Fibroblast of upper back skin (primary cell): Measurements from ENCODE around the gene RFX3.
"Not testable (repeated sequence)": the region's sequence is repeated elsewhere in the genome, so short reads cannot be mapped to it uniquely, and the experiment has no call there.

ENCODE experiments used
- DNase-seq: peaks from one replicate; pipeline ENCODE4 v3.0.0-alpha.2; 2013

RFX3 gene

DNA sequence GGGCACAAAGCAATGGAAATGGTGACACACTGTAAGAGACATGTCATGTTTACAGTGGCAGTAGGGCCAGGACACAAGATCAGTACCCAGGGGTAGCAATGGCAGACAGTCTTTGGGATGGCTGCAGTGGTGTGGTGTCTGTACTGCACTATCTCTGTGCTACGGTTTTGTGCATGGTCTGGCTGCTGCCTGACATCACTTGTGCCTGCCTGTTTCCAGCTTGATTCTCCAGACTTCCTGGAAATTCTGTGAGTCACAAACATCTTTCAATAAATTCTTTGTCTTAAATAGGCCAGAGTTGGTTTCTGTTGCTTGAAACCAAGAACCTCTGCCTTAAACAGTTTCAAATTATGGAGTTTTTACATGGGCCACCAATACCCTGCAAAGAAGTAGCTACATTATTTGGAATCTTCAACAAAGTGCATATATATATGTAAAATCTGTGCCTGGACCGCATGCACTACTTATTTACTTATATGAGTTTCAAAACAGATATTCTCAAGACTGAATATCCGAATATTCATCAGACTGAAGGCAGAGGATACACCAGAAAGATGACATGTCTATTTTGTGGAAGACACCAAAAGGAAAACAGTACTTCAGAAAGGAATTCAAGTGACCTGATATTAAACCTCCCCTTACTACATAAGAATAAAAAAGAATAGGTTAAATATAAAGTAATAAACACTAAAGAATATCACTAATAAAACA is 188.1 kb downstream of the RFX3 start:
- DNase-seq: peak; percentile 68

DNA sequence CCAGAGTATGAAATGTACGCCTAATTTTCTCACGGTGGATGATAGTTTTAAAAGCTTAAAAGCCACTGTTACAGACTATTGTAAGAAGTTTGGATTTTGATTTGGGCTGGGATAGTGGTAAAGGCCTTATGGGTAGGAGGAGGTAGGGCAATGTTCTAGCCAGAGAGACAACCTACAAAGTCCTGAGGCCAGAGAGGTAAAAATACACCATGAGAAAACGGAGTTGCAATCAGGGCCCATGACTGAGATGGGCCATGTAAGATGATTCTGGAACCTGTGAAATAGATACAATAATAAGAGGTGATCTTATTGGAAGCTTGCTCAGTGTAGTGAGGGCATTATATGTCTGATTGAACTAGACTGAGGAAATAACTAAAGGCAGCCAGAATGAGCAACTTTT is 188.8 kb downstream of the RFX3 start:
- DNase-seq: no peak

DNA sequence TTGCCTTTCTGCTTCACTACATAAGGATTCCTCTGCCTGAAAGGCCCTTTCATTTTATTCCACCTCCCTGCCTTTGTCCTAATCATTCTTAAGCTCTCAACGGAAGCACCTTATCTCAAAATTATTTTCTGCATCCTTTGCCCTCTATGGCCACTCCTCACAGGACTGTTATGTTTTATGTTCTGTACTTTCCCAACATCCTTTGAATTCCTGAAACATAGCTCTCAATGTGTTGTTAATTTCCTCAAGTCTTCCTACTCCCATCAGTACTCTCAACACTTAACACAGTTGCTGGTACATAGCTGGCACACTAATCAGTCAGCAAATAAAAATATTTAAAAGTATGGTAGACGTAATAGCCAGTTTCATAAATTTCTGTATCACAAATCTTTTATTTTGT is 193.0 kb downstream of the RFX3 start:
- peak; percentile 22 for DNase-seq

DNA sequence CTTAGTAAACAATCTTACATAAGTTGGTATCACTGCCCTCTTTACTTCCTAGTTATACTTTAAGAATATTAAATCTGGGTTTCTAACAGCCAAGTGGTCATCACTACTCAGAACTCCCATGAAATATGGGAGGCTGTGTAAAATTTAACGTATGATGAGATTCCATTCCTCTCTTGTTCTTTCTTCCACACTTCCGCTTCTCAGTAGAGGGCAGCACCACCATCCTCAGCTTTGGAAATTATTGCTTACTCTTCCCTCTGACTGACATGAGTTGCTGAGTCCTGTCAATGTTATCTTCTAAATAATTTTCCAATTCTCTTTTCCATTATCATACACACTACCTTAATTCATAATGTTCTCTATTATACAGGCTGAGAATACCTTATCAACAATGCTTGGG is 194.0 kb downstream of the RFX3 start:
- no peak for DNase-seq

DNA sequence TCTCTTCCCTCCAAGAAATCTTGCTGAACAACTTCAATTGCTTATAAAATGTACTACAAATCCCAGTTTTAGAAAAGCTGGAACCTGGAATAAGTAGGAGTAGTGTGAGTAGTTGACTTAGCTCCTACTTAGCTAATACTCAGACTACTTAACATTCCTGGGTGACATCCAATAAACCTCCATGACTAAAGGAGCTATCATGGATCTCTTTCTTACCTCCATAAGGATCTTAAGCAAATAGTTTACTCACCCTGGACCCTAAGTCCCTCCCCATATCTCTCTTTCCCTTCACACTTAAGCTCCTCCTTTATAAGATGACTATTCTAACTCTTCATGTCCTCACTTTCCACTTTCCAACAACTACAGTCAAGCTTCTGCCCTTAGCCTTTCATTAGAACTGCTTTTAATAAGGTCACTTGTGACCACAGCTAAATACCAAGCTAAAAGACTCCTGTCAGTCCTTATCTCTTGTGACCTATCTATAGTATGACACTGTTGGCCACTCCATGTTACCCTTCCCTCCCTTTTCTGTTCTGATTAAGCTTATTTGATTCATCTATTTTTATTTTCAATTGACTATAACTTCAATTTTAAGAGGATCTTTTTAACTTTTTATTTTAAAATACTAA is 194.9 kb downstream of the RFX3 start:
- peak; percentile 76 for DNase-seq

DNA sequence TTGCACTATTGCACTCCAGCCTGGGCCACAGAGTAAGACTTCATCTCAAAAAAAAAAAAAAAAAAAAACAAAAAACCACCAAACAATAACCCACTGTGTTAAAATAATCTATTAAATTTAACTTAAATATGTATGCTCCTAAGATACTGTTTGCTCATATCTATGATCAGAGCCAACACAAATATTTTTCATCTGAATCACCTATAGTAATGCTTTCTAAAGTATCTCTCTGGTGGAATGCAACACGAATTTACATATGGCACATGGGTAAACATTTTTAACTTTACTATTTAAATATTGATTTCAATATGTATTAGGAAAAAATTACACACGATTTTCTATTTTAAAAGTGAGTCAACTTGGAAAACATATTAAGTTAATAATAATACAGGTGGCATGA is 196.4 kb downstream of the RFX3 start:
- peak; percentile 59 for DNase-seq

DNA sequence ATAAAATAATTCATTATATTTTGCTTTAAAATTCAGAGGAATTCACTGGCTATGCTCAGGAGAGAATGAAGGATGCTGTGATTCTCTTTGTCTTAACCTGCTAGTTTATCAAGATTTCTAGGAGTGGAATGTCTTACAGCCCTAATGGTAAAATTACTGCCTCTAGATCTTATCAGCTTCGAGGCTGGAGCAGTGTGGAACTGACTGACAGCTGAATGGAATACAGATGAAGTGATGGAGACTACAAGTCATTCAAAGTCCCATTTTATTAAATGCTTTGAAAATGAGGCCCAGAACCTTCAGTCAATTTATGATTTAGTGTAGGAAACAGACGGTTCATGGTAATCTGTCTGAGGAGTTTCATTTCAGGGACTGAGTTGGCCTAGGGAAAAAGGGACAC is 202.1 kb downstream of the RFX3 start:
- no peak for DNase-seq

DNA sequence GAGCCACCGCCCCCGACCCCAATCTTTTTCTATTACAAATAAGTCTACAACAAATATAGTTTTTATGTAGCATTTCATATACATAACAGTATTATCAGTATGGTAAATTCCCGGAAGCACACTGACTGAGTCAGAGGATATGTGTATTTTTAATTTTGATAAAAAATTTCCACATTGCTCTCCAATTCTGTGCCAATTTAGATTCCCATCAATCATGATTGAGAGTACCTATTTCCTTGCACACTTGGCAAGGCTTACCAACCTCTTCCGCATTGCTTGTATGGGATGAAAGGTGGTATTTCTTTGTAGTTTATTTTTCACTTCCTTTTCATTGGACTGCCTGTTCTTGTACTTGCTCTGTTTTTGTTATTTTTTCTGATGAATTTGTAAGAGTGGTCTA is 204.6 kb downstream of the RFX3 start:
- no peak for DNase-seq

DNA sequence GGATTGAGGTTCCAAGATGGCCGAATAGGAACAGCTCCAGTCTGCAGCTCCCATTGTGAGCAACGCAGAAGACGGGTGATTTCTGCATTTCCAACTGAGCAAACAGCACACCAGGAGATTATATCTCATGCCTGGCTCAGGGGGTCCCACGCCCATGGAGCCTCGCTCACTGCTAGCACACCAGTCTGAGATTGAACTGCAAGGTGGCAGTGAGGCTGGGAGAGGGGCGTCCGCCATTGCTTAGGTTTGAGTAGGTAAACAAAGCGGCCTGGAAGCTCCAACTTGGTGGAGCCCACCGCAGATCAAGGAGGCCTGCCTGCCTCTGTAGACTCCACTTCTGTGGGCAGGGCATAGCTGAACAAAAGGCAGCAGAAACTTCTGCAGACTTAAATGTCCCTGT is 213.2 kb downstream of the RFX3 start:
- DNase-seq: not testable (repeated sequence)

DNA sequence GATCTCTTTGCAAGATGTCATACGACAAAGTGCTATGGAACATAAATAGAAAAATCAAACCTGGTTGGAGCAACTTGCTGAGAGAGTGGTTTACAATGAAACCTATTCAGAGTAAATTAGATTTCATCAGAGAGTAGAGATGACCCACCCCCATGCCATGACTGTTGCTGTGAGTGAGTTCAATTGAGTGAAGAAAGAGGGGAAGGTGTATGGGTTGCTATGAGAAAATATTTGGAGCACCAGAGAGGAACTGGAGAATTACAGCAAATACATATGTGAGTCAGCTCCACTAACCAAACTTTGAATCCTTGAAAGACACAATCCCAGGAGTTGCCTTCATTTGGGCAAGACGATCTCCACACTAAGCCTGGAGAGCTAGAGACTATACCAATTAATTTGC is 217.2 kb downstream of the RFX3 start:
- peak; percentile 8 for DNase-seq

DNA sequence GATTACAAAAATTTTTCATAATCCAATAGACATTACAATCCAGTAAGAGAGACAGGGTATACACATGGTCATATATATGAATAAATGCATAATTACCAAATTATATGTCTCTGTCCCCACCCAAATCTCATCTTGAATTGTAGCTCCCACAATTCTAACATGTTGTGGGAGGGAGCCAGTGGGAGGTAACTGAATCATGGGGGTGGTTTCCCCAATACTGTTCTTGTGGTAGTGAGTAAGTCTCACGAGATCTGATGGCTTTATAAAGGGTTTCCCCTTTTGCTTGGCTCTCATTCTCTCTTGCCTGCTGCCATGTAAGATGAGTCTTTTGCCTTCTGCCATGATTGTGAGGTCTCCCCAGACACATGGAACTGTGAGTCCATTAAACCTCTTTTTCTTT is 221.4 kb downstream of the RFX3 start:
- DNase-seq: not testable (repeated sequence)

DNA sequence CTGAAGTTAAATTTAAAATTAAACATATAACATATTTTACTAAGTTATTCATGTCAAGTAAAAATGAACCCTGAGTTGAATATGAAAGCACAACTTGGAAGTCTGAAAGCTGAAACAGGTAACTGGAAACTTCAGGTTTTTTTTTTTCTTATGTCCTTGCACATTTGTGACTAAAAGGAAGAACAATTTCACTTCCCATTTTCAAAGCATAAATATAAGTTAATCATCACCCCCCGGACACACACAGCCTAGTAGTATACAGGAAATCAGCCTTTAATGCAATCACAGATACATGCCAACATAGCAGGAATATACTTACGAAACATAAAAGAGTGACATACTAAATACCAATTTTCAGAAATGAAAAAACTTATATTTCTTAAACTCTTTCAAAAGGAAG is 225.9 kb downstream of the RFX3 start:
- no peak for DNase-seq

DNA sequence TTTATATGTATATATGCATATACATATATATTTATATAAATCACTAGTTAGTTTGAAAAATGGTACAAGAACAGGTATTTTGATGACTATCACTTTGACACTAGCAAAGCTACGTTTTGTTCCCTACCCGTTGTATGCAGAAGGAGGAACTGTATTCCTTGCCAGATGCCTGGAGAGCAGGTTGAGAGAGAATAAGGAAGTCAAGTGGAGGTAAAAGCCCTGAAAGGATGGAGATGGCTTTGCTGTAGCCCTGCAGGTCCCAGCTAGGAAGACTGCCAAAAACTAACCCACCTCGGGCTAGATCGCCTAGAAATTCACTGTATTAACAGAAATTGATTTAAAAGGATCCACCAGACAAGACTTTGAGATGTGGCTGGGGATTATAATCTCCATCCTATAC is 229.3 kb downstream of the RFX3 start:
- DNase-seq: no peak

DNA sequence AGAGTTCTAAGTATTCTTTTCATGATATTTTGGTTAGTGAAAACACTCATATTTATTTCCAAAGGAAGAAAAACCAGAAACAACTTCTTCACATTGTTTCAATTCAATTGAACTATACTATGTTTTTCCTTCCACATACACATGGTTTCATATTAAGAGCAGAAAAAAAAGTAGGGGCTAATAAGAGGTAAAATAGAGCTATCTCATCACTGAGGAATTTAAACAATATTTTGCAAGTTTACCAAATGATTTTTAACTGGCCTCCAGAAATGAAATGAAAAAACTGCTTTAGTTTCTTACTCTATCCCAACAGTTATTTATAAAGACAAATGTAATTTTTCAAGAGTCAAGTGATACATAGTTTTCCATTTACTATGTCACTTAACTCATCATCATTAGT is 233.5 kb downstream of the RFX3 start:
- peak; percentile 9 for DNase-seq

DNA sequence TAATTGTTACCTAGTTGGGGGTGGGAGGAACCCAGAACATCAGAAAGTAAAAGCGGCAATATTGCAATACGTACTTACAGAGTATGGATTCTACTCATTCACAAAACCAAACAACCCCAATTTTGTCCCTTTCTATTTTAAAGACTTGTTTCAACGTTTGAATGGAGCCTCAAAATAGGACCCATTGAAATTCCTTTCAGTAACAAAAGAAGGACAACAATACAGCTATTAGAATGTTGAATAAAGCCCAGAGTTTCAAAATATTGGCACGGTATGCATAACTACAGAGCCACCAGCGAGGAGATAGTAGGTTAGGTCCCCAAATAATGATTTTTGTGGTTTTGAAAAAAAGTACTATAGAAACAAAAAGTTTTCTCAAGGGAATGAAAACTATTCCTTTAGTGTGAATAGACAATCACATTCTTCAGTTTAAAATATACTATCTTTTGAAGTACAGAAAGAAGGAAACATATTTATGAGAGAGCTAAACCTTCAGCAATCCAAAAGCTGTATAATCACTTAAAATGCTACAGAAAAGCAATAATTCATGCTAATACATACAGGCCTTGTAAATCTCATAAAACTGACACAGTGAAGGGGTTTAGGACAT is 235.5 kb downstream of the RFX3 start:
- peak; percentile 16 for DNase-seq

DNA sequence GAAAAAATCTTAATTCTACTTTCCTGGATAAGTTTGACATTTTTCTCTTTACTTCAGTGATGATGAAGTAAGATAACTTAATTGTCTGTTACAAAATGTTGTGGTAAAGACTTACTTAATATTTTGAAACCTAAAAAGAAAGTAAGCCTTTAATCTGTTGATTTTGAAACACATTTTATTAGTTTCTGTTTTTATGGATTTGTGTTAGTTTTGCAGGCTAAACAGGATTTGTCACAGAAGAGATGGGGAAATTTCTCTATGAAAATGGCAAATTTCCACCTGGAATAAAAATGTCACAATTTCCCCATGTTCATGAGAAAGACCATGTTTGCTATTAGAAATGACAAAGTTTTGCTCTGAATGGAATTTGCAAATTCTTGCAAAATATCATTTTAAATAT is 237.1 kb downstream of the RFX3 start:
- DNase-seq: no peak

DNA sequence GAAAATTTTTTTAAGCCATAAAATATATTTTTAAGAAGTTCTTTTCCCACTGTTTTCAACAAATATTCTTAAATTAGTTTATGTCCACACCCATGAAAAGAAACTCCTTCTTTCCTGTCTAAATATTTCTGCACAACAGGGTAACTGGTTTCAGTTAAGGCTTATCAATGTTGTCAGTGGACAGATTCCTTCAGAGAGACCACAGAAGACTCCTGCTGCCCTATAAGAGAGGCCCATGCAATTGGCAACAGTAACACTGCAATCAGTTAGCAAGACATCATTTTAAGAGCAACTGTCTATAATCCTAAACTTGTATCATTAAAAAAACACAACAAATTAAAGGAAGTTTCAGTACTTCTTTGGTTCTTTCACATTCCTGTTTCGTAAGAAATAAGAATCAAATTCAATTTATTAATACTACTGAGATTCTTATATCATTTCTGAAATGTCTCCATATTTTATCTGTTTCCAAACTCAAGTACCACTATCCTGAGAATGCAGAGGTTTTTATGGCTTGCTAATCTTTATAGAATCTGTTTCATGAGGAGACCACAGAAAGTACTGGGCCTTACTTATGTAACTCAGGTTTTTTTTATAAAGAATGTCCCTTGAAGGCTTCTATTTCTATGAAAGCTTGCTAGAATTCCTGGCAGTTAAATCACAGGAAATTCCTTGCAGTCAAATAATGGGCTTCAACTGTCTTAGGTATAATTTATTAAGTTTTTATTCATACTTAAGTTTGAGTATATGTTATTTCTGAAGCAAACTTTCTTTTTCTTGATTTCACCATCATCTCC is 240.2 kb downstream of the RFX3 start:
- peak; percentile 91 for DNase-seq

DNA sequence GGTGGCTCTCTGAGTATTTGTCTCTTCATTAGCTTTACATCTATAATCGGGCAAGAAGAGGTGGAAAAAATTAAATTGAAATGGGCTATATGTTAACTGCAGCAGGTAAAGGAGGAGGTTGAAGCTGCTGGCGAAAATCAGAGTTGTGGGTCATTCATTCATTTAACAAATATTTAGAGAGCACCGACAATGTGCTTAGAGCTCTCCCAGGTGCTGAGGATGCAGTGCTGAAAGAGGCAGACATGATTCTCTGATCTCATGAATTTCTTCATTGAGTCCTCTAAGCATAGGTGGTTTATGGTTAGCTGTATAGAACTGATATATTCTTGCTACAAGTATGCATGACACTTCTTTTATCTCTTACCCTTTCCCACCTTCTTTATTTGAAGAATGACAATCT is 243.4 kb downstream of the RFX3 start:
- no peak for DNase-seq

DNA sequence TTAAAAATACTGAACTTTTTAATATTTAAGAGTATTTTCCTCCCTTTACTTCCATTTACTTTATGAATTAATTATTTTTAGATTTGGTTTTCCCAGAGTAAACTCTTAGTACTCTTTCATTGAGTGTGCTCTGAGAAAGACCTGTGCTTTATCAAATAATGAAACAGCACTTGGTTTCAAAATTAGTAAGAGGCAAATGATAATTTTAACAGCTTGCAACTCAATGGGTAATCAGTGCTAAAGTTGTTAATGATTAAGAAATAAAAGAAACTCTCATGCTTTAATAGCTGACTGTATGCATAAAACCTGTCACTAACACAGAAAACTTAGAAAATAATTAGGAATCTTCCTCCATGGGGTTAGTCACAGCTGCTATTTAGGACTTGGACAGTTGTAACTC is 244.4 kb downstream of the RFX3 start:
- no peak for DNase-seq

DNA sequence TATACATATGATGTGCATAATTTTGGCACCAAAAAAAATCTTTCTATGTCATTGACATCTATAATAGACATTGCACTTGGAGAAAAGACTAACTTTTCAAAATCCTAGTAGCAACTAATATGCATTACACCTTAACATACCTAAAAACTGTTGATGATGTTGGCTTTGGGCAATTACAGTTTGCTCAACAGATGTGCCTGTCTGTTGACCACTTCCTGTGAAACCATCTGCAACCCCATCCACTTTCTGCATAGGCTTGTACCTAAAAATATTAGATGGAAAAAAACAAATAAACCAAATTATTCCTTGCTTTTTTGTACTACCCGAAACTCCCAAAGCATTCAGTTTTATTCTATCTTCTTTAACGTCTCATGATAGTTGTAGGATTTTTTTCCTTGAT is 248.6 kb downstream of the RFX3 start:
- no peak for DNase-seq

DNA sequence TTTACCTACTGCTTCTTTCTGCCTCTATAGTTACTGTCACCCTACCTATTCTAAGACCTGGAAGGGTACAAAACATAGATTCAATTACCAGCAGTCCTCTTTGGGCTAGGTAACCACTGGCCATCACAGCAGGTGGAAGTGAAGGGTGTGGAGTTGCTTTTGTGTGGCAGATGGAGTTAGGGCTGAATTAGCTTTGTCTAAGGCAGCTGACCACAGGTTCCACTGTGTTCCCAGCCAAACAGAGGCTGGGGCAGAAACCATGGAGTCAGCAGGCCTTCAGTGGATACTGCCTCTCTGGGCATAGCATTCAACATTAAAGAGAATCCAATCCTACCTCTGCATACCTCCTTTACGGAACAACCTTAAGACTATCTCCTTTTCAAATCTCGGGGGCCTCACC is 254.2 kb downstream of the RFX3 start:
- no peak for DNase-seq

DNA sequence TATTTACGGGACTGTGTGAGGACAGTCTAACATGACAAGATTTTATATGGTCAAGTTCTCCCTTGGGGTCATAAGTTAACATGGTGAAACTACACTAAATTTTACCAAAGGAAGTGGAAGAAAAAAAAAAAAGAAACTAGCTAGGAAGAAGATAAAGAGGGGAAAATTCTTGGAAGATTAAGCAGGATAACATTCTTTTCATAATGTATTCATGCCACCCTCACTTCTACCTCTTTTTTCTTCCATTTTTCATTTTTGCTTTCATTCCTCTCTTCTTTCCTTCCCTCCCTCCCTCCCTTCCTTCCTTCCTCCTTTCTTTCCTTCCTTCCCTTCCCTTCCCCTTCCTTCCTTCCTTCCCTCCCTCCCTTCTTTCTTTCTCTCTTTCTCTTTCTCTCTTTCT is 254.6 kb downstream of the RFX3 start:
- DNase-seq: no peak

DNA sequence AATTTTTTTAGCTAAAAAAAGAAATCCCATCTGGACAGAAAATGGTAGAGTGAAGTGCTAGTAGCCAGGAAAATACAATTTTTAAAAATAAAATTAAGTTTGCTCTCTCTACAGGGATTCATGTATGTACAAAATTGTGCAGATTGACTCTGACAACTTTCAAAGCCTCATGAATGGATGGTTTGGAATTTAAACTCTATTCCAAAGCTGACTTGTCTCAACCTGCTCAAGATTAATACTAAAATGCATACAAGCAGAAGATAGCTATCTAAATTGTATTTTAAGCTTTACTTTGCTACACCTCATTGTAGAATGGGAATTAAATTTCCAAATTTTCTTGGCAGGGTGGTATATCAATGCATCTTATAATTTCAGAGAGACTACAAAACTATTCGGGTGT is 257.6 kb downstream of the RFX3 start:
- no peak for DNase-seq

DNA sequence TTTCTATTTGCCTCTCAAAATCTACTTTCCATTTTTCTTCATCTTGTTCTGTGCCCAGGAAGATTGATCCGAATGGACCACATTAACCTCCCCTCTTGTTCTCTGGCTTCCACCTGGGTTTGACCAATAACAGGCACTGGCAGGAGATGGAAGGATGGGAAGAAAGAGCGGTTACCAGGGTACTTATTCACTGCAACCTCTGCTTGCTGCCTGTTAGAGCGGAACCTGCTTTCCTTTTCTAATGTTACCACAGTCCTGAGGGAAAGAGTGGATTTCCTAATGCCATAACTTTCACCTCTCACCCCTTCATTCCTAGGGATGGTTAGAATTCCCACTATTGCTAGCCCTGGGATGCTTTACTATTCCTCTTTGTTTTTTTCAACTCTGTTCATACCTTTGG is 262.1 kb downstream of the RFX3 start:
- no peak for DNase-seq
